Brain microvascular endothelial cell (primary cell): ENCODE results near the gene RNF26.

Experiments used
- DNase-seq: peaks from one replicate; pipeline ENCODE4 v3.0.0-alpha.2; 2020
- H3K27ac ChIP-seq: fragments of 250-450 bp; sonication (Bioruptor Pico); 2 replicates; pipeline ENCODE4 v1.5.1; 2020; ENCODE audit warnings: mild to moderate bottlenecking, moderate library complexity
- H3K27me3 ChIP-seq: fragments of 250-450 bp; sonication (Bioruptor Pico); replicated peaks from 2 replicates; pipeline ENCODE4 v1.5.1; 2020; ENCODE audit warnings: mild to moderate bottlenecking
- H3K36me3 ChIP-seq: fragments of 250-450 bp; sonication (Bioruptor Pico); replicated peaks from 2 replicates; pipeline ENCODE4 v1.5.1; 2020; ENCODE audit warnings: mild to moderate bottlenecking
- H3K4me3 ChIP-seq: 2 replicates; pipeline ENCODE4 v1.5.1; 2011; ENCODE audit warnings: low read depth, mild to moderate bottlenecking, control low read depth, low read length, moderate library complexity
- in situ Hi-C: cut with HindIII; loops from 2 replicates; pipeline ENCODE4 v1.10.0; 2017; ENCODE audit warnings: low sequenced_read_pairs, low pct_ligation_motif_present
- TF ChIP-seq, protein P1 (sequence below): IDR thresholded peaks from 2 replicates; pipeline ENCODE4 v1.5.1; 2011; ENCODE audit warnings: low read depth, mild to moderate bottlenecking, moderate library complexity, low read length, control low read depth, inconsistent platforms; ENCODE audit errors: missing control alignments

Gene RNF26

DNA sequence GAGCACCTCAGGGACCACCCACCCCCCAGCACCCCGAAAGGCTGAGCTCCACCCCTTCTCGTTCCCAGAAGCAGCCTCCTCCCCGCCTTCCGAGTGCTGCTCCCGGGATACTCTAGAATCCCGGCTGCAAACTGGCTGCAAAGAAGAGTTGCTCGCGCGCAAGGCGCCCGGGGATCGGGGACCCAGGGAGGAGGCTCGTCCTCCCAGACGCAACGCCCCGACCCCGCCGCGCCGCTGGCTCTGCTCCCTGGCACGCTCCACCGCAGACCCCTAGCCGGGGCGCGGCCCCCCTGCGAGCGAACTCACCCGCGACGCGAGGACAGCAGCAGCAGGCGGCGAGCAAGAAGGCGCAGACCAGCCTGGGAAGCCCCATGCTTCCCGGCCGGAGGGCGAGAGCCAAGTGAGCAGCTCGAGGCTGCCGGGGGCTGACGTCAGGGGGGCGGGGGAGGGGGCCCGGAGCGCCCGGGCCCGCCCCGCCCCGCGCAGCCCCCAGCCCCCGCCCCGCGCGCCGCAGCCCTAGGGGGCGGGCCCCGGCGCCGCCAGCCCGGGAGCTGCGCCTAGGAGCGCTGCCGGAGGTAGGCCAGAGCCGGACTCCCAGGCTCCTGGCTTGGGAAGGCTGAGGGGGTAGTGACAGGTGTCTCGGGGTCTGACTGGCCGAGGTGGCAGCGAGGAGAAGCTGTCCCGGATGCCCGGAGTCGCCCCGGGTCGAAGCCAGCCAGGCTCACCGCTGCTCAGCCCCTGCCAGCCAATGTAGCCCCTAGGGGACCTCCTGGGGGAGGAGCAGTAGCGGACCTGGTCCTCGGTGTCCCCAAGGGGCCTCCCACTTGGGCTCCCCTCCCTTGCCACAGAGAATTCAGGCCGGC is 17.4 kb upstream of the RNF26 start, which contains the start of gene MCAM:
Gene MCAM, minus strand, starts transcription at position 402 of the 863 bp plus-strand sequence. Its CDS starts 29 bp downstream, at position 373.
- Histone ChIP-seq H3K27me3 (no peaks in the 10 kb centered on the region), H3K27ac (no peak within 1 kb of the TSS), H3K4me3 (peak within 1 kb of the TSS; percentile 62), H3K36me3 (no peaks in the 10 kb centered on the region)
- TF ChIP-seq, protein P1, sequence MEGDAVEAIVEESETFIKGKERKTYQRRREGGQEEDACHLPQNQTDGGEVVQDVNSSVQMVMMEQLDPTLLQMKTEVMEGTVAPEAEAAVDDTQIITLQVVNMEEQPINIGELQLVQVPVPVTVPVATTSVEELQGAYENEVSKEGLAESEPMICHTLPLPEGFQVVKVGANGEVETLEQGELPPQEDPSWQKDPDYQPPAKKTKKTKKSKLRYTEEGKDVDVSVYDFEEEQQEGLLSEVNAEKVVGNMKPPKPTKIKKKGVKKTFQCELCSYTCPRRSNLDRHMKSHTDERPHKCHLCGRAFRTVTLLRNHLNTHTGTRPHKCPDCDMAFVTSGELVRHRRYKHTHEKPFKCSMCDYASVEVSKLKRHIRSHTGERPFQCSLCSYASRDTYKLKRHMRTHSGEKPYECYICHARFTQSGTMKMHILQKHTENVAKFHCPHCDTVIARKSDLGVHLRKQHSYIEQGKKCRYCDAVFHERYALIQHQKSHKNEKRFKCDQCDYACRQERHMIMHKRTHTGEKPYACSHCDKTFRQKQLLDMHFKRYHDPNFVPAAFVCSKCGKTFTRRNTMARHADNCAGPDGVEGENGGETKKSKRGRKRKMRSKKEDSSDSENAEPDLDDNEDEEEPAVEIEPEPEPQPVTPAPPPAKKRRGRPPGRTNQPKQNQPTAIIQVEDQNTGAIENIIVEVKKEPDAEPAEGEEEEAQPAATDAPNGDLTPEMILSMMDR = no peak
- DNase-seq = no peak
- in situ Hi-C loops = no loop called here

DNA sequence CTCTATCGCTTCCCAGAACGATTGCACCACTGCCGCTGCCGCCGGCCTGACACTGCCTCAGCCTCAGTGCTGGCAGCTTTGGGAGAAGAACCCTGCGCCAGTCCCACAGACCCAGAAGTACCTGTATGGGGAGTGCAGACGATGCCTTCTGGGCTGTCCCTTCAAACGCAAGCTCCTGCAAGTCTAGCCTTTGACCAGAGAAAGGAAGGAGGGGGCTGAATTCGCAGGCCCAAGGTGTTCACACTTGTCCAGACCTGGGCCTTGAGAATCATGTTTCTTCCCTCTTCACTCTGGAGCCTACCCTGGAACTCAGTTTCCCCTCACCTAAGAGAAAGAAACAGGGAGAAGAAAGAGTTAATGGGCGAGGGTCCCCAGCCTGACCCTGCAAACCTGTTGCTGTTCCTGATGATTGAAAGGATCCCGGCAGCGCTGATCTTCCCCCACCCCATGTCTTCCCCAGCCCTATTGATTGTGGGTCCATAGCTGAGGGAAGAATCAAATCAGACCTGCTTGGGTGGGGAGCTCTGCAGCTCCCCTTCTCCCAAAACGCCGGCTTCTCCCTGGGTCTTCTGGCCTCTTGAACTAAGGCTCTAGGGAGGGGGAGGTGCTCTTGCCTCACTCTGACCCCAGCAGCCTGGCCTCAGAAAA is 16.6 kb upstream of the RNF26 start:
- Histone ChIP-seq H3K27me3 (no peaks in the 10 kb centered on the region), H3K27ac (no peak overlapping the region), H3K36me3 (no peaks in the 10 kb centered on the region), H3K4me3 (no peak overlapping the region)
- in situ Hi-C loops = no loop called here
- no peak for DNase-seq
- TF ChIP-seq, protein P1 = no peak

DNA sequence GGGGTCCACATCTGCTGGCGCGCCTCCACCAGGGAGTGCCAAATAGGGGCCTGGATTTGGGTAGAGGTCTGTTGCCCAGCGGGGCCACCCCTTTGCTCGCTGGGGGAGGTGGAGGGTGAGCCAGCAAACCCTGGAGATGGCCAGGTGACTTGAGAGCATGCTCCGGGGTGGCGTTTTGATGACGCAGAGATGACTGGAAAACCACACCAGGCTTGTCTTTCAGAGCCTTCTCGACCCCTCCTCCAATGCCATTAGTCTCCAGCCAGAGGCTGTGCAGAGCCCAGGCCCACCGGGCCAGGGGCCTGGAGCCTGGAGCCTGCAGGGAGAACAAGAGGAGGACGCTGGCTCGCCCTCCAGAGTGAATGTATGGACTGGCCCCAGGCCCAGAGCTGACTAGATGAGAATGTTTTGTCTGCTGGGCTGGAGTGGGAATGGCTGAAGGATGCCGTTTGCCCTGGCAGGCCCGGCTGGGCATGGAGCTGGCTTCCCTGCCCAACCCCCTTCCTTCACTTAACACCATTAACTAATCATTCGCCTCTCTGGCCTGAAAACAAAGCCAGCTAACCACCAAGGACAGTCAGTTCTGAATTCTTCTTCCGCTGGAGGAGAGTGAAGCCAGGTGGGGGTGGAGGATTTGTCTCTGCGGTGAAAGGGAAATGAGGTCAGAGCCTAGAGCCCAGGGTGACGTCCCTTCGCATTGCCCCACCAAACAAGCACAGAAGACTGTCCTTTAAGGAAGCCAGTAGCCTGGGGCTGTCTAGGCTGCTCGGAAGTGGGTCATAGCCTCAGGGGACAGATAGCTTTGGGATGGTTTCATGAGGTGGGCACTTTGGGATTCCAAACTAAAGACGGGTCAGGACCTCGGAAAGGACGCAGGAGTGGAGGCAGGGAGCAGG is 15.8 kb upstream of the RNF26 start:
- Histone ChIP-seq H3K4me3 (no peak overlapping the region), H3K36me3 (no peaks in the 10 kb centered on the region), H3K27me3 (no peaks in the 10 kb centered on the region), H3K27ac (no peak overlapping the region)
- TF ChIP-seq, protein P1 = no peak
- in situ Hi-C loops = no loop called here
- DNase-seq = peak; percentile 60

DNA sequence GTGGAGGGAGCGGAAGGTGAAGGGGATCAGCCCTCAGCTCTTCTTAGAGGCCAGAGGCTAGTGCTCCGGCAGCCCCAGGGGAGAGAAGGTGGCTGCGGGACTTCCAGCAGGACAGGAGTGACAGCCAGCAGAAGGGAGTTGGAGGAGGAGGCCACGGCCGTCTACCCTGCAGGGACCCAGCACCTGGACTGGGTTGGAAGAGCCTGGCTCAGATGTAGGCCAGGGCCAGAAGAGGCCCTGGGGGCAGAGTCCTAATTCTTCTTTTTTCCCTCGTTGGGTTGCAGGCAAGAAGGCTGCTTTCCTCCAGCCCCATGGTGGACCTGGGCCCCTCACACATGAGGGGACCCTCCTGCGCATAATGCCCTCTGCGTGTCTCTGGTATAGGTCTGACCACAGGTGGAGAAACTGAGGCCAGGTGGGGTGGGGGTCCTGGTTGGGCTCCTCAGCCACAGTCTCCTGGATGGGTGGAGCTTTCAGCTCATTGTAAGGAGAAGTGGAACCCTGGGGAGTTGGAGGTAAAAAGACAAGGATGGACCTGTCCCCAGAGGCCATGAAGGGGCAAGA is 15.1 kb upstream of the RNF26 start:
- Histone ChIP-seq H3K27me3 (no peaks in the 10 kb centered on the region), H3K27ac (no peak overlapping the region), H3K36me3 (no peaks in the 10 kb centered on the region), H3K4me3 (no peak overlapping the region)
- no peak for DNase-seq
- TF ChIP-seq, protein P1 = no peak
- in situ Hi-C loops = no loop called here

GRCh38 chr11:119319700-119320239 is 14.6 kb upstream of the RNF26 start:
- DNase-seq = no peak
- H3K36me3 ChIP-seq = no peaks in the 10 kb centered on the region
- no peak overlapping the region for H3K27ac ChIP-seq
- no peak overlapping the region for H3K4me3 ChIP-seq
- in situ Hi-C loops = no loop called here
- H3K27me3 ChIP-seq = no peaks in the 10 kb centered on the region
- TF ChIP-seq, protein P1 = no peak
